Loucy (cell line): ENCODE results near the gene BANP.
"Not testable (repeated sequence)": the region's sequence is repeated elsewhere in the genome, so short reads cannot be mapped to it uniquely, and the experiment has no call there.

Source experiments
- CTCF ChIP-seq: fragments of 200-600 bp; sonication (generic); conservative IDR thresholded peaks from 2 replicates; pipeline ENCODE4 v1.5.1; 2014; ENCODE audit warnings: mild to moderate bottlenecking, antibody characterized with exemption, low read length
- EZH2phosphoT487 ChIP-seq: fragments of 200-600 bp; IDR thresholded peaks from 2 replicates; pipeline ENCODE4 v1.6.1; 2018; ENCODE audit warnings: antibody characterized with exemption, mild to moderate bottlenecking, moderate library complexity, borderline replicate concordance

DNA sequence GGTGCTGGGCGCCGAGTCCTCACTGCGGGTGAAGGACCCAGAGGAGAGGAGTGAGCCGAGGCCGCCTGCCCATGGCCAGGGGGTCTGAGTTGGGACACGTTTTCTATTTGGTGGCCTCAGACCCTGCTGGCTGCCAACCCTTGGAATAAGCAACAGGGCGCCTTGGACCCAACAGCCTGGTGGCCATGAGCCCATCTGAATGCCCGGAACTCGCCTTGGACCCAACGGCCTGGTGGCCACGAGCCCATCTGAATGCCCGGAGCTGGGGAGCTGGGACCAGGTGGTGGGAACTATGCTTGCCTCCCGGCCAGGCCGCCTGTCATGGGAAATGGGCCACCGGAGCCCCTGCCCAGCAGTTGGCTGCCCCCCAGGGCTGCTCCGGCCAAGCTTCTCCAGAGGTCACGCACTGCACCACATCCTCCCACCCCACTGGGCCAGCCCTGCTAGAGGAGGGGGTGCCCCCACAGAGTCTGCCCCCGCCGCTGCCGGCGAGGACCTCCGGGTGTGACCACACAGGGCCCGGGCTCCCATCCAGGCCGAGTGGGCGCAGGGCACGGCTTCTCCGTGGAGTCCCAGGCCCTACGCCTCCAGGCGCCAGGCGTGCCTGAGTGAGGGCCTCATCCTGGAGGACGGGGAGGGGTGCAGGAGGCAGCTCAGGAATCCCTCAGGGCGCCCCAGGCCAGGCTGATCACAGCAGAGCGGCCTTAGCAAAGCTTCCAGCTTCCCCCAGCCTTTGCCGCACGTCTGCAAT, 140.2 kb downstream of the BANP start:
- TF ChIP-seq CTCF, EZH2phosphoT487: not testable (repeated sequence)
